GM19324 (cell line): Measurements from ENCODE around the gene PTGS2.

Experiments
- ATAC-seq: cut with Tn5 transposase; IDR thresholded peaks from one replicate; pipeline ENCODE4 v1.9.1; 2021; ENCODE audit warnings: mild to moderate bottlenecking, moderate library complexity; ENCODE audit not compliant: unreplicated experiment, low FRiP score

Gene PTGS2

GRCh38 chr1:186680245-186681061, at the start of gene PTGS2:
Gene PTGS2, minus strand, starts transcription at chr1:186680423. Its CDS starts 133 bp downstream, at chr1:186680290.
- ATAC-seq = peak; percentile 97

- no peak for ATAC-seq
These were observed 42.6 kb upstream of the PTGS2 start for GRCh38 chr1:186722711-186723309.

DNA sequence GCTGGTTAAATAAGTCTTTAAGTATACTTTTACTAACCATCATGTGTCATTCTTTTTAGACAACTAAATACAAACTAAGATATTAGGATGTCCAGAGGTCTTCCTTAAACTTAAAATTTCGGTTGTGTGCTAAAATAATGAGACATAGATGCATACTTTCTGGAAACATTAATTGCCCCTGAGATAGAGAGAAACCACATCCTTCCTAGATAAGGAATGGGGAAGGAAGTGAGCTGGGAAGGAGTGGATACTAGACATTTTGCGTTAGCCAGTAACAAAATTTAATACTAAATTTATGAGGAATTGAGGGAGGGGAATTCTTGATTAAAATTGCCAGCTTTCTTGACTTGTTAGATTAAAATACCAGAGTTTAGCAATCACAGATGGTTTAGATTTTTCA, 37.1 kb upstream of the PTGS2 start:
- ATAC-seq = no peak

GRCh38 chr1:186715887-186716809, 35.9 kb upstream of the PTGS2 start:
- no peak for ATAC-seq

- ATAC-seq = no peak
These were observed 30.5 kb upstream of the PTGS2 start for GRCh38 chr1:186710696-186711095.

DNA sequence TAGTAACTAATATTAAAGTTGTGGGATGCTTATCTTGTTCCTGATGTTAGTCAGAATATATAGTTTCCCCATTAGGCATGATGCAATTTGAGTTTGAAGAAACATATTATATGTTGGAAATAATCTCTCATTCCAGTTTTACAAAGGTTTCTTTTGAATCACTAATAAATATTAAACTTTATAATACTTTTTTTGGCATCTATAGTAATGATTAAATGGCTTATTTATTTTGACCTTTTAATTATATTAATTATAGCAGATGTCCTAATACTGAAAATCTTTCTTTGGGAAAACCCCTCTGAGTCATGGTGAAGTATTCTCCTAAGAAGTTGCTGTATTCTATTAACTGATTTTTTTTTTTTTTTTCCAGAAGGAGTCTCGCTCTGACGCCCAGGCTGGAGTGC, 28.5 kb upstream of the PTGS2 start:
- ATAC-seq = no peak

GRCh38 chr1:186703209-186703766, 23.1 kb upstream of the PTGS2 start:
- no peak for ATAC-seq

DNA sequence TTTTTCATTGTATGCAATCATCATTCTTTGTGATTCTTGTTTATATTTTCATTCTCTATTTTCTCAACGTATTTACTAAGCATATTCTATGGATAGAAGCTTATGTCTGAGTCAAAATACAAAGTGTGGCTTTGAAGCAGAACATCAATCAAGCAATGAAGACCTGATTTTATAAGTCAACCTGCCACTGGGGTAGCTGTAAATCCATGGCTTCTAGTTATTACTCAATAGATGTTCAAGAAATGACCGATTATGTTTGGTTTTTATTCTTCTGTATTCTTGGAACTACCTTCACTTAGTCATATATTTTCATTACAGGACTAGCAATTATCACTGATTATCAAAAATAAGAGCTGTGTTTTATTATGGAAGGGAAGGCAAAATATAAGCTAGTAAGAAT, 20.5 kb upstream of the PTGS2 start:
- ATAC-seq = no peak

GRCh38 chr1:186699519-186699918, 19.3 kb upstream of the PTGS2 start:
- ATAC-seq = no peak

DNA sequence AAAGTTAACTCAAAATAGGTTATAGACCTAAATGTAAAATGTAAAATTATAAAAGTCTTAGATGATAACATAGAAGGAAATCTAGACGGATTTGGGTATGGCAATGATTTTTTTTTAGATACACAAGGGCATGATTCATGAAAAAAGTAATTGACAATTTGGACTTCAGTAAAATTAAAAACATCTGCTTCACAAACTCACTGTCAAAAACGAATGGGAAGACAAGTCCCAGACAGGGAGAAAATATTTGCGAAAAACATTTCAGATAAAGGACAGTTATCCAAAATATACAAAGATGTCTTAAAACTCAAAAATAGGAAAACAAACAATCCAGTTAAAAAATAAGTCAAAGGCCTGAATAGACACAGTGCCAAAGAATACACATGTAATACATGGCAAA, 9.7 kb upstream of the PTGS2 start:
- ATAC-seq = no peak

- ATAC-seq = no peak
These were observed 9.2 kb upstream of the PTGS2 start for GRCh38 chr1:186689376-186689775.

DNA sequence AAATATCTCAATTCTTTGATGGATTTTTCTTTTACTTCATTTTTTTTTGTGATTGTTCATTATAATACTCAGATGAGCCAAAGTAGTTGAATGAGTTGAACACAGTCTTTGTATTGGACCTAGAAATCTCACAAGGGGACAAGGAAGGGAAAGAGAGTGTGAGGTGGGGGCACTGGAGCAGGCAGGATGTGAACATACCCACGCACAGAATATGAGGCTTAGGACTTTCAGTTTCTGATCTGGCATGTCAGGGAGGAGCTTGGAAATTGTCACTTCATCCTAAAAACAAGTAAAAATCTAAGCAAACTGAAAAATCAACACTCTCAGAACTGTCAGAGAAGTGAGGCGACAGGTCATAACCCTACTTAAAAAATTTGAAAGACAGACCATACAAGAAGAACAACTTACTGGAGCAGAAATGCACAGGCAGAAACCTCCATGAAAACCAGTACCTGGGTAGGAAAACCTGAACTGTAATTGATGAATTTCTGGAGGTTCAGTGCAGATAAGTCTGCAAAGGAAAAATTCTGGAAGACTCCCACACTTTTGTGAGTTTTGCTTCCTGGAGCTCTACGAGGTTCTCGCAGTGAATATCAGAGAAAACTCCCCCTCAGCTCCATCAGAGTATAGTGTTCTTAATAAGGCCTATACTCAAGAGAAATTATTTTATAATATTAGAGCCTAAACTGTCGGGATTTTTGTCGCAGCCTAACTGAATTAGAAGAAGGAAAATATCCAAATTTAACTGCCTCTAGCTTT, 3.6 kb upstream of the PTGS2 start:
- no peak for ATAC-seq

- ATAC-seq = no peak
These were observed 2.5 kb upstream of the PTGS2 start for GRCh38 chr1:186682736-186683135.

GRCh38 chr1:186681801-186682200, 1.6 kb upstream of the PTGS2 start:
- ATAC-seq = no peak

DNA sequence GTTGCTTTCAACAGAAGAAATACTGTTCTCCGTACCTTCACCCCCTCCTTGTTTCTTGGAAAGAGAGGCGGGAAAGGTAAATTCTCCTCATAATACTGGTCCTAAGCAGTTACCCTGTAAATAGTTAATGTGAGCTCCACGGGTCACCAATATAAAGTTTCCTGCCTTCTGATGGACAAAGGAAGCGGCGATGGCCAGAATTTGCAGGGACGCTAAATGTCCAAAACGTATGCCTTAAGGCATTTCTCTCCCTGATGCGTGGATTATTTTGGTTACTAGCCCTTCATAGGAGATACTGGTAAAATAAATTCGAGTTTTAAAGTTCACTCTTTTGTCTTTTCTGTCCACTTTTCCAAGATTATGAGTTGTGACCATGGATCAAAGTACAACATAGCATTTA, 898 bp upstream of the PTGS2 start:
- no peak for ATAC-seq

DNA sequence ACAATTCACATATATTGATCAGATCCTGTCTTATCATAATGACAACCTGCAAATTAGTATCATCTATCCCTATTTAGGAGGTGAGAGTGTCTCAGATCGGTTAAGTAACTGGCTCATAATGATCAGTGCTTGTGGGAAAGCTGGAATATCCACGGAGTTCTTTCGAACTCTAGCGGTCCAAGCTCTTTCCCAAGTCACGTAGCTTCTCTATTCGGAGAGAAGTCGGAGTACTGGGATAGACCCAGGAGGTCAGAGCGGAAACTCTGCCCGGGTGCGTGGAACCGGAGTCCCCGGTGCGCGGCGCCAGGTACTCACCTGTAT, 339 bp downstream of the PTGS2 start:
- no peak for ATAC-seq

- ATAC-seq = no peak
These were observed 2.1 kb downstream of the PTGS2 start for GRCh38 chr1:186678155-186678554.

DNA sequence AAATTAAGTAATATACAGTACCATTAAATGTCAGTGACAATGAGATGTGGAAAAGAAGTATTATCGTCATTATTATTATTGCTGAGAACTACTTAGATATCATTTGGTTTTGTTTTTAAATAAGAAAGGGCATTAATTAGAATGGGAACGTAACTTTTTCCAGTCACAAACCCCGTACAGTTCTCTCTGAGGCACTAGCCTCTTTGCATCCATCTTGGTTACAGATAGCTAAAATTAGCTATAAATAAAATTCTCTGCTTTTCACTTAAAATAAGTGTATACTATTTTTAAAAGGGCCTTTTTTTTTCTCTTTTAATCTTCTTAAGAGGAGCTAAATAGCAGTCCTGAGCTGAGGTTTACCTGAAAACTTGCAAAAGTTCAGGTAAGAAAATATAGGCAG, 7.6 kb downstream of the PTGS2 start:
- no peak for ATAC-seq

- ATAC-seq = no peak
These were observed 8.1 kb downstream of the PTGS2 start for GRCh38 chr1:186672131-186672530.

- ATAC-seq = no peak
These were observed 8.9 kb downstream of the PTGS2 start for GRCh38 chr1:186671136-186671825.
